ENCODE results near the gene VSTM4. TPM values are rescaled to one million over a fixed set of nuclear protein-coding genes. Genes with fewer than 3 reads are reported as not detected.

The VSTM4 gene
- total RNA-seq, 1 experiment from 2014 or later = not detected

- ChIA-PET CTCF (no interaction called here), POLR2A (no interaction called here)
- H3K27me3 Mint-ChIP-seq (ENCODE audit: insufficient read depth, unreplicated experiment) = peaks cover 25% of the 10 kb centered on the region
- no peak overlapping the region for H3K27ac Mint-ChIP-seq (ENCODE audit: unreplicated experiment)
- no peak for TF ChIP-seq CTCF (IDR thresholded peaks at IDR 0.05; ENCODE audit: insufficient read depth in 1 of 2, low read depth in 1 of 2, low read length in 1 of 2, severe bottlenecking in 1 of 2, unreplicated experiment in 1 of 2)
- no peak overlapping the region for H3K4me3 Mint-ChIP-seq (ENCODE audit: unreplicated experiment)
- no peaks in the 10 kb centered on the region for H3K4me1 Mint-ChIP-seq (ENCODE audit: low read depth, unreplicated experiment)
- intact Hi-C loops (cut with micrococcal nuclease; ENCODE audit: unreplicated experiment) = no loop called here
- no peaks in the 10 kb centered on the region for H3K27me3 ChIP-seq (replicated peaks; ENCODE audit: control insufficient read depth, insufficient read depth, low read length)
- no peak for DNase-seq
- H3K4me3 ChIP-seq (ENCODE audit: low read depth, low read length) = no peak overlapping the region
- H3K9me3 ChIP-seq = no peaks in the 10 kb centered on the region
- no peaks in the 10 kb centered on the region for H3K36me3 Mint-ChIP-seq (ENCODE audit: insufficient read depth, unreplicated experiment)
- no peaks in the 10 kb centered on the region for H3K36me3 ChIP-seq (ENCODE audit: control insufficient read depth, insufficient read depth, low read length)
- BruUV-seq (replicated peaks) = no TSS peak
- no peaks in the 10 kb centered on the region for H3K4me1 ChIP-seq
- H3K9me3 Mint-ChIP-seq (ENCODE audit: unreplicated experiment) = no peaks in the 10 kb centered on the region
Measured at GRCh38 chr10:49129376-49129775, 14.1 kb upstream of the VSTM4 start.

DNA sequence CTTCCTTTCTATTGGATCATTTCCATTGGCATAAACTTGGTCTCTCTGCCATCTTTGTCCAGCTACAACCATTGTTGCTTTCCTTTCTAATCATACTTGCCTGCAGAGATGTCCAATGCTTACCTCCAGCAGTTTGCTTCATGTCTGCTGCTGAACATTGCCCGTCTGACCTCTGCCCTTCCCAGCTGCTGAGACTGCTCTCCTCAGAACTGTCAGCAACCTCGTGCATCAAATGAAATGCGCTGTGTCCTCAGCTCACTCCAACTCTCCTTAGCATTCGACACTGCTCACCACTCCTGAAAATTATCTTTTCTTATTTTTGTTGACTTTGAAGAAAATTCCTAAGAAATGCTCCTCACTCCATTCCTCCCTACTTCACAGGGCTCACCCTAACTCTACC is 13.5 kb upstream of the VSTM4 start:
- peaks cover 25% of the 10 kb centered on the region for H3K27me3 Mint-ChIP-seq (ENCODE audit: insufficient read depth, unreplicated experiment)
- Histone ChIP-seq H3K36me3 (ENCODE audit: control insufficient read depth, insufficient read depth, low read length) (no peaks in the 10 kb centered on the region), H3K27me3 (replicated peaks; ENCODE audit: control insufficient read depth, insufficient read depth, low read length) (no peaks in the 10 kb centered on the region), H3K4me1 (no peaks in the 10 kb centered on the region), H3K4me3 (ENCODE audit: low read depth, low read length) (no peak overlapping the region), H3K9me3 (no peaks in the 10 kb centered on the region)
- no peaks in the 10 kb centered on the region for H3K4me1 Mint-ChIP-seq (ENCODE audit: low read depth, unreplicated experiment)
- TF ChIP-seq CTCF (IDR thresholded peaks at IDR 0.05; ENCODE audit: insufficient read depth in 1 of 2, low read depth in 1 of 2, low read length in 1 of 2, severe bottlenecking in 1 of 2, unreplicated experiment in 1 of 2) = no peak
- ChIA-PET POLR2A (no interaction called here), CTCF (no interaction called here)
- no TSS peak for BruUV-seq (replicated peaks)
- H3K27ac Mint-ChIP-seq (ENCODE audit: unreplicated experiment) = no peak overlapping the region
- no peaks in the 10 kb centered on the region for H3K36me3 Mint-ChIP-seq (ENCODE audit: insufficient read depth, unreplicated experiment)
- H3K4me3 Mint-ChIP-seq (ENCODE audit: unreplicated experiment) = no peak overlapping the region
- DNase-seq = no peak
- no peaks in the 10 kb centered on the region for H3K9me3 Mint-ChIP-seq (ENCODE audit: unreplicated experiment)
- intact Hi-C loops (cut with micrococcal nuclease; ENCODE audit: unreplicated experiment) = no loop called here

DNA sequence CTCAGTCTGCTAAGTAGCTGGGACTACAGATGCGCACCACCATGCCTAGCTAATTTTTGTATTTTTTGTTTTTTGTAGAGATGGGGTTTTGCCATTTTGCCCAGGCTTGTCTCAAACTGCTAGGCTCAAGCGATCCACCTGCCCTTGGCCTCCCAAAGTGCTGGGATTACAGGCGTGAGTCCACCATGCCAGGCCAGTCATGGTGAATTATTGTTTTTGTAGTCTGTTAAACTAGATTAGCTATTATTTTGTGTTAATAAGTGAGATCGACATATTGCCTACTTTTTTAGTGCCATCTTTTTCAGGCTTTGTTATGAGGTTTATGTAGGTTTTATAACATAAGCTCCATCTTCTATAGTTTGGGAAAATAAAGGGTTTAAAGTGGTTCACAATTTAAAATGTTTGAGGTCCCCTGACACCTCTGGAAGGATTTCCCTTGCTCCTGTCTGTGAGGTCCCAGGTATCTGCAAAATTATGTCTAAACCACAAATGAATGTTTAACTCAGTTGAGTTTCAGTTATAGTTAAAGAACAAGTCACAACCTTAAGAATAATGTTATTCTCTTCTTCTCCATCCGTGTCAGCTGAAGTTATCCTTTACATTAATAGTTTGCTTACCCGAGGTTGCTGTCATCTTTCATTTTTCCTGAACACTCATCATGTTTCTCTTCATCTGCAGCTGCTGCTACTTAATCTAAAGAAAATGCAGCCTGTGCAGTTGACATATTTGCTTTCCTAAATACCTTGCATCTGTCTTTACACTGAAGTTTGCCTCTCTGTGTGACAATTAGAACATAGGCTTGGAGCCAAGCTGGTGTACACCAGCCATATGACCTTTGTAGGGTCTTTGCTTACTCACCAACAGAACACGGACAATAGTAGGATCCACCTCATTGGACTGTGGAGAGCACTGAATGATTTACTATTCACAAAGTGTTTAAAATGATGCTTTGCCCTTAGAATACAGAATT is 8.9 kb upstream of the VSTM4 start:
- no peak for TF ChIP-seq CTCF (IDR thresholded peaks at IDR 0.05; ENCODE audit: insufficient read depth in 1 of 2, low read depth in 1 of 2, low read length in 1 of 2, severe bottlenecking in 1 of 2, unreplicated experiment in 1 of 2)
- POLR2A ChIA-PET = no interaction called here
- Histone ChIP-seq H3K4me1 (no peaks in the 10 kb centered on the region), H3K9me3 (no peaks in the 10 kb centered on the region), H3K4me3 (ENCODE audit: low read depth, low read length) (no peak overlapping the region), H3K27me3 (replicated peaks; ENCODE audit: control insufficient read depth, insufficient read depth, low read length) (no peaks in the 10 kb centered on the region), H3K36me3 (ENCODE audit: control insufficient read depth, insufficient read depth, low read length) (no peaks in the 10 kb centered on the region)
- Mint-ChIP-seq H3K27me3 (ENCODE audit: insufficient read depth, unreplicated experiment) (peaks cover 23% of the 10 kb centered on the region), H3K4me1 (ENCODE audit: low read depth, unreplicated experiment) (no peaks in the 10 kb centered on the region), H3K36me3 (ENCODE audit: insufficient read depth, unreplicated experiment) (no peaks in the 10 kb centered on the region), H3K9me3 (ENCODE audit: unreplicated experiment) (no peaks in the 10 kb centered on the region), H3K27ac (ENCODE audit: unreplicated experiment) (no peak overlapping the region), H3K4me3 (ENCODE audit: unreplicated experiment) (no peak overlapping the region)
- DNase-seq = no peak
- intact Hi-C loops (cut with micrococcal nuclease; ENCODE audit: unreplicated experiment) = no loop called here
- no TSS peak for BruUV-seq (replicated peaks)
- CTCF ChIA-PET = no interaction called here
